ENCODE measurements around the gene SLC25A29. TPM values are rescaled to one million over a fixed set of nuclear protein-coding genes. Genes with fewer than 3 reads are reported as not detected.
A peak's percentile ranks its signal among the peaks of the same experiment; 100 is the strongest.

Gene SLC25A29, protein sequence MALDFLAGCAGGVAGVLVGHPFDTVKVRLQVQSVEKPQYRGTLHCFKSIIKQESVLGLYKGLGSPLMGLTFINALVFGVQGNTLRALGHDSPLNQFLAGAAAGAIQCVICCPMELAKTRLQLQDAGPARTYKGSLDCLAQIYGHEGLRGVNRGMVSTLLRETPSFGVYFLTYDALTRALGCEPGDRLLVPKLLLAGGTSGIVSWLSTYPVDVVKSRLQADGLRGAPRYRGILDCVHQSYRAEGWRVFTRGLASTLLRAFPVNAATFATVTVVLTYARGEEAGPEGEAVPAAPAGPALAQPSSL
- total RNA-seq (2021) = 179 to 185 TPM (median 181 TPM) in 3 replicates
- percentile 92 among the genes with signal in this experiment for Bru-seq, nascent RNA
- long read RNA-seq, experiment 1, full-length matches to known transcripts = 276 of 369 reads
- long read RNA-seq, experiment 1, partial matches to known transcripts = 0 of 369 reads
- long read RNA-seq, experiment 1, other reads (novel, unspliced or antisense) = 93 of 369 reads
- long read RNA-seq, experiment 2, full-length matches to known transcripts = 45 of 84 reads
- long read RNA-seq, experiment 2, partial matches to known transcripts = 0 of 84 reads
- long read RNA-seq, experiment 2, other reads (novel, unspliced or antisense) = 39 of 84 reads
- long read RNA-seq, experiment 3, partial matches to known transcripts = 0 of 2 reads
- long read RNA-seq, experiment 3, other reads (novel, unspliced or antisense) = 2 of 2 reads

- Mint-ChIP-seq H3K27me3 (ENCODE audit: low read depth) (peaks cover 6% of the 10 kb centered on the region), H3K4me1 (peaks cover 38% of the 10 kb centered on the region), H3K36me3 (peaks cover 12% of the 10 kb centered on the region), H3K4me3 (peak within 1 kb of the TSS; percentile 91), H3K27ac (peak within 1 kb of the TSS; percentile 88; the same call in 1 of the 2 replicates), H3K9me3 (no peaks in the 10 kb centered on the region)
- ATAC-seq = peak; percentile 75
- CTCF ChIA-PET = interaction anchor here (1.5 to 1.7 kb wide), 2 partner anchors 17 to 21 kb away, joined by 8 to 9 read pairs; no protein-coding TSS in a partner anchor
- POLR2A ChIA-PET = no interaction called here
- DNase-seq (ENCODE audit: low spot score) = peak; percentile 86
- TF ChIP-seq FOXP4 (CRISPR knock-in tag; IDR thresholded peaks at IDR 0.05) (0 out of 2 replicates have a peak, but pooled peaks have one; percentile 41), ZNF416 (CRISPR knock-in tag; IDR thresholded peaks at IDR 0.05) (0 out of 2 replicates have a peak, but pooled peaks have one; percentile 21), USF2 (CRISPR knock-in tag; IDR thresholded peaks at IDR 0.05) (no peak), ZNF263 (CRISPR knock-in tag; IDR thresholded peaks at IDR 0.05; ENCODE audit: low read depth) (0 out of 2 replicates have a peak, but pooled peaks have one; percentile 33), TEAD1 (CRISPR knock-in tag; IDR thresholded peaks at IDR 0.05) (peak; percentile 42; the same call in 1 of the 2 replicates), FOXK1 (CRISPR knock-in tag; IDR thresholded peaks at IDR 0.05) (peak; percentile 76), NFATC4 (CRISPR knock-in tag; IDR thresholded peaks at IDR 0.05) (0 out of 2 replicates have a peak, but pooled peaks have one; percentile 15), FOXP1 (CRISPR knock-in tag; IDR thresholded peaks at IDR 0.05; ENCODE audit: borderline replicate concordance) (peak; percentile 54; the same call in 1 of the 2 replicates), GABPB1 (CRISPR knock-in tag; IDR thresholded peaks at IDR 0.05) (no peak), ZNF532 (CRISPR knock-in tag; IDR thresholded peaks at IDR 0.05; ENCODE audit: borderline replicate concordance) (no peak), ESRRA (CRISPR knock-in tag; IDR thresholded peaks at IDR 0.05; ENCODE audit: borderline replicate concordance) (peak; percentile 70; the same call in 1 of the 2 replicates), KAT7 (CRISPR knock-in tag; IDR thresholded peaks at IDR 0.05; ENCODE audit: borderline replicate concordance) (0 out of 2 replicates have a peak, but pooled peaks have one; percentile 24), TP53 (CRISPR knock-in tag; IDR thresholded peaks at IDR 0.05) (peak; percentile 58; the same call in 1 of the 2 replicates), JUN (CRISPR knock-in tag; IDR thresholded peaks at IDR 0.05) (no peak; the same call in 1 of the 2 replicates), NFYB (CRISPR knock-in tag; conservative IDR thresholded peaks at IDR 0.05; ENCODE audit: low read depth) (peak; percentile 90), ETV6 (CRISPR knock-in tag; IDR thresholded peaks at IDR 0.05) (peak; percentile 77; the same call in 1 of the 2 replicates), CREM (CRISPR knock-in tag; IDR thresholded peaks at IDR 0.05) (peak; percentile 80), SP1 (CRISPR knock-in tag; conservative IDR thresholded peaks at IDR 0.05) (peak; percentile 96), ZNF317 (CRISPR knock-in tag; IDR thresholded peaks at IDR 0.05; ENCODE audit: borderline replicate concordance, low read depth) (peak; percentile 47; the same call in 1 of the 2 replicates), NFE2L1 (CRISPR knock-in tag; IDR thresholded peaks at IDR 0.05) (no peak)
- TF ChIP-seq, protein P1, sequence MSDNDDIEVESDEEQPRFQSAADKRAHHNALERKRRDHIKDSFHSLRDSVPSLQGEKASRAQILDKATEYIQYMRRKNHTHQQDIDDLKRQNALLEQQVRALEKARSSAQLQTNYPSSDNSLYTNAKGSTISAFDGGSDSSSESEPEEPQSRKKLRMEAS (CRISPR knock-in tag; IDR thresholded peaks at IDR 0.05) = no peak; the same call in 1 of the 2 replicates
- TF ChIP-seq, protein P2, sequence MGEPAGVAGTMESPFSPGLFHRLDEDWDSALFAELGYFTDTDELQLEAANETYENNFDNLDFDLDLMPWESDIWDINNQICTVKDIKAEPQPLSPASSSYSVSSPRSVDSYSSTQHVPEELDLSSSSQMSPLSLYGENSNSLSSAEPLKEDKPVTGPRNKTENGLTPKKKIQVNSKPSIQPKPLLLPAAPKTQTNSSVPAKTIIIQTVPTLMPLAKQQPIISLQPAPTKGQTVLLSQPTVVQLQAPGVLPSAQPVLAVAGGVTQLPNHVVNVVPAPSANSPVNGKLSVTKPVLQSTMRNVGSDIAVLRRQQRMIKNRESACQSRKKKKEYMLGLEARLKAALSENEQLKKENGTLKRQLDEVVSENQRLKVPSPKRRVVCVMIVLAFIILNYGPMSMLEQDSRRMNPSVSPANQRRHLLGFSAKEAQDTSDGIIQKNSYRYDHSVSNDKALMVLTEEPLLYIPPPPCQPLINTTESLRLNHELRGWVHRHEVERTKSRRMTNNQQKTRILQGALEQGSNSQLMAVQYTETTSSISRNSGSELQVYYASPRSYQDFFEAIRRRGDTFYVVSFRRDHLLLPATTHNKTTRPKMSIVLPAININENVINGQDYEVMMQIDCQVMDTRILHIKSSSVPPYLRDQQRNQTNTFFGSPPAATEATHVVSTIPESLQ (CRISPR knock-in tag; IDR thresholded peaks at IDR 0.05) = no peak
Observed at GRCh38 chr14:100306101-100306997, at the start of gene SLC25A29. Gene SLC25A29, minus strand, starts transcription at chr14:100306444. Its CDS starts 212 bp downstream, at chr14:100306232.
